OCI-LY7 (cell line): ENCODE results near the gene TMEM150C. TPM values are rescaled to one million over a fixed set of nuclear protein-coding genes. Genes with fewer than 3 reads are reported as not detected.
A peak's percentile ranks its signal among the peaks of the same experiment; 100 is the strongest.
"Not testable (repeated sequence)": the region's sequence is repeated elsewhere in the genome, so short reads cannot be mapped to it uniquely, and the experiment has no call there.

Source experiments
- BruUV-seq: library from RNA; stranded (reverse); fragments of 400-500 nt; replicated peaks from 2 replicates; lab custom pipeline; 2021; lab: Mats Ljungman, UMichigan
- CTCF ChIA-PET: fragments of 300-600 bp; sonication (Branson Sonifier 250); formaldehyde crosslinking; loops from one replicate; lab custom pipeline; 2022; ENCODE audit warnings: antibody characterized with exemption; ENCODE audit not compliant: unreplicated experiment; lab: Charles Lee
- POLR2A ChIA-PET: fragments of 300-600 bp; sonication (Branson Sonifier 250); formaldehyde crosslinking; loops from one replicate; lab custom pipeline; 2022; ENCODE audit warnings: antibody characterized with exemption; lab: Charles Lee
- DNase-seq: peaks from one replicate; pipeline ENCODE4 v3.0.0-alpha.2; 2015; ENCODE audit warnings: low spot score
- H2AFZ ChIP-seq: fragments of 200-600 bp; sonication (generic), shearing (Covaris generic); 2 replicates; pipeline ENCODE4 v1.6.1; 2014; ENCODE audit warnings: mild to moderate bottlenecking, antibody characterized with exemption, low read length, moderate library complexity
- H3K27ac ChIP-seq: fragments of 200-600 bp; sonication (generic); 2 replicates; pipeline ENCODE4 v1.5.1; 2014; ENCODE audit warnings: mixed run types, low read depth, mild to moderate bottlenecking, moderate library complexity, low read length, inconsistent platforms; ENCODE audit not compliant: poor library complexity, severe bottlenecking
- H3K36me3 ChIP-seq: fragments of 200-600 bp; sonication (generic); 2 replicates; pipeline ENCODE4 v1.6.1; 2014; ENCODE audit warnings: mild to moderate bottlenecking, antibody characterized with exemption, low read length, moderate library complexity, mixed read lengths; ENCODE audit not compliant: insufficient read depth
- H3K4me1 ChIP-seq: fragments of 200-600 bp; sonication (generic); 2 replicates; pipeline ENCODE4 v1.5.1; 2014; ENCODE audit warnings: mild to moderate bottlenecking, low read length; ENCODE audit not compliant: insufficient read depth, poor library complexity, severe bottlenecking
- H3K4me2 ChIP-seq: fragments of 200-600 bp; sonication (generic); 2 replicates; pipeline ENCODE4 v1.6.1; 2014; ENCODE audit warnings: mild to moderate bottlenecking, low read length
- H3K4me3 ChIP-seq: fragments of 200-600 bp; sonication (generic); 2 replicates; pipeline ENCODE4 v1.5.1; 2014; ENCODE audit warnings: mild to moderate bottlenecking, low read depth, low read length; ENCODE audit not compliant: poor library complexity, severe bottlenecking
- H3K79me2 ChIP-seq: fragments of 200-600 bp; sonication (generic); 2 replicates; pipeline ENCODE4 v1.6.1; 2016; ENCODE audit warnings: low read depth, mild to moderate bottlenecking, low read length, moderate library complexity, mixed read lengths; ENCODE audit not compliant: insufficient read depth
- H3K9me2 ChIP-seq: fragments of 200-600 bp; sonication (generic); 2 replicates; pipeline ENCODE4 v1.6.1; 2016; ENCODE audit warnings: mild to moderate bottlenecking, low read length, mixed read lengths; ENCODE audit not compliant: insufficient read depth
- H3K9me3 ChIP-seq: fragments of 200-600 bp; sonication (generic); 2 replicates; pipeline ENCODE4 v1.6.1; 2014; ENCODE audit warnings: mild to moderate bottlenecking, mixed run types, low read length, mixed read lengths
- H4K20me1 ChIP-seq: fragments of 200-600 bp; sonication (generic); 2 replicates; pipeline ENCODE4 v1.6.1; 2014; ENCODE audit warnings: mild to moderate bottlenecking, antibody characterized with exemption, low read length, moderate library complexity, mixed read lengths; ENCODE audit not compliant: insufficient read depth
- CTCF ChIP-seq: fragments of 200-600 bp; sonication (generic); conservative IDR thresholded peaks from 2 replicates; pipeline ENCODE4 v1.5.1; 2014; ENCODE audit warnings: mild to moderate bottlenecking, antibody characterized with exemption, low read length, moderate library complexity, mixed read lengths
- EZH2phosphoT487 ChIP-seq: fragments of 200-600 bp; sonication (generic); IDR thresholded peaks from 2 replicates; pipeline ENCODE4 v1.6.1; 2018; ENCODE audit warnings: low read depth, borderline replicate concordance, mild to moderate bottlenecking, mixed run types, antibody characterized with exemption, low read length, moderate library complexity, mixed read lengths
- intact Hi-C: fragments of 100-400 bp; cut with micrococcal nuclease; formaldehyde crosslinking; loops from one replicate; pipeline ENCODE4 v1.10.0; 2022; ENCODE audit not compliant: unreplicated experiment
- total RNA-seq, 2 experiments: library from RNA; depleted of rRNA in 1 of 2; stranded (reverse); fragments of >200 nt in 1 of 2; shearing (Covaris generic) in 1 of 2; gene quantifications; 2 replicates each; pipeline ENCODE4 v1.2.3, GENCODE V29; 2014 to 2022

TMEM150C gene
- total RNA-seq, 2 experiments from 2014 or later: not detected

- no TSS peak for BruUV-seq
- Histone ChIP-seq H3K4me3 (no peak overlapping the region), H3K4me2 (no peak overlapping the region), H3K36me3 (no peaks in the 10 kb centered on the region), H3K27ac (no peak overlapping the region), H3K79me2 (no peaks in the 10 kb centered on the region), H3K9me2 (no peaks in the 10 kb centered on the region), H2AFZ (no peak overlapping the region), H3K4me1 (no peaks in the 10 kb centered on the region), H3K9me3 (no peaks in the 10 kb centered on the region), H4K20me1 (no peaks in the 10 kb centered on the region)
- TF ChIP-seq CTCF (peak; percentile 40), EZH2phosphoT487 (no peak)
- POLR2A ChIA-PET: interaction anchor here (0.5 to 0.9 kb wide), 4 partner anchors 10 to 906 kb away, joined by 3 read pairs; no protein-coding TSS in a partner anchor
- intact Hi-C loops: no loop called here
- CTCF ChIA-PET: interaction anchor here (0.7 kb wide), 1 partner anchor 184 kb away, joined by 3 read pairs; no protein-coding TSS in a partner anchor
- peak; percentile 4 for DNase-seq
These were observed 6.5 kb downstream of the TMEM150C start for GRCh38 chr4:82555276-82555675.

DNA sequence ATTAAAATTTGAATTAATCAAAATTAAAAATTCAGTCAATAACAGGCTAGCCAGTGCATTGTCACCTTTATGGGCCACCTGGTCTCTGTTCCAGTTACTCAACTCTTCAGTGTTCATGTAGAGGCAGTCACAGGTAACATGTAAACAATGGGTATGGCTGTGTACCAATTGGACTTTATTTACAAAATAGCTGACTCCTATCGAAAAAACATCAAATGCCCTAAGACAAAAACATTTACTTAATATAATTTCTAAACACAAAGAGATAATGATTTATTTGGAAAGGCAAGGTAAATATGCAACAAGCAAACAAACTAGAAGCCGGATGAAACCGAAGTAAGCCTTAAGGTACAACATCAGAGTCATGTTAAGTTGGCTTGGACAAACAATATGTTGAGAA lies 8.8 kb downstream of the TMEM150C start:
- TF ChIP-seq EZH2phosphoT487: no peak
- no peak for TF ChIP-seq CTCF
- H3K4me1 ChIP-seq: no peaks in the 10 kb centered on the region

DNA sequence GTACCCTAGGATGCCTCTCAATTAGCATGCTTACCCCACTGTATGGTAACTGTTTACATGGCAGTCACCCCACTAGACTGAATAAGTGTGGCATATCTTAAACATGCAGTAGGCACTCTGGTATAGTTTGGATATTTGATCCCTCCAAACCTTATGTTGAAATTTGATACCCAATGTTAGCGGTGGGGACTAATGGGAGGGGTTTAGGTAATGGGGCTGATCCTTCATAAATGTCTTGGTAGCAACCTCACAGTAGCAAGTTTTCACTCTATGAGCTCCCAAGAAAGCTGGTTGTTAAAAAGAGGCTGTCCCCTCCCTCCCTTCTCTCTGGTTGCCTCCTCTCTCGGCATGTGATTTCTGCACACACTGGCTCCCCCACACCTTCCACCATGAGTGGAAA lies 10.1 kb downstream of the TMEM150C start:
- no peak overlapping the region for H3K4me2 ChIP-seq
- TF ChIP-seq EZH2phosphoT487 (no peak), CTCF (no peak)
- no TSS peak for BruUV-seq
- intact Hi-C loops: no loop called here
- H3K9me2 ChIP-seq: no peaks in the 10 kb centered on the region
- no peaks in the 10 kb centered on the region for H4K20me1 ChIP-seq
- no peaks in the 10 kb centered on the region for H3K4me1 ChIP-seq
- no peak overlapping the region for H3K27ac ChIP-seq
- H3K4me3 ChIP-seq: no peak overlapping the region
- no peak overlapping the region for H2AFZ ChIP-seq
- CTCF ChIA-PET: no interaction called here
- POLR2A ChIA-PET: no interaction called here
- H3K9me3 ChIP-seq: no peaks in the 10 kb centered on the region
- no peak for DNase-seq
- H3K36me3 ChIP-seq: no peaks in the 10 kb centered on the region
- no peaks in the 10 kb centered on the region for H3K79me2 ChIP-seq

More for the DNA sequence above, 8.8 kb downstream of the TMEM150C start:
- Histone ChIP-seq H3K27ac (no peak overlapping the region), H3K9me3 (no peaks in the 10 kb centered on the region), H4K20me1 (no peaks in the 10 kb centered on the region), H3K4me2 (no peak overlapping the region), H3K79me2 (no peaks in the 10 kb centered on the region), H3K9me2 (no peaks in the 10 kb centered on the region), H3K4me3 (no peak overlapping the region), H2AFZ (no peak overlapping the region), H3K36me3 (no peaks in the 10 kb centered on the region)
- no peak for DNase-seq
- CTCF ChIA-PET: no interaction called here
- intact Hi-C loops: no loop called here
- POLR2A ChIA-PET: no interaction called here
- BruUV-seq: no TSS peak

DNA sequence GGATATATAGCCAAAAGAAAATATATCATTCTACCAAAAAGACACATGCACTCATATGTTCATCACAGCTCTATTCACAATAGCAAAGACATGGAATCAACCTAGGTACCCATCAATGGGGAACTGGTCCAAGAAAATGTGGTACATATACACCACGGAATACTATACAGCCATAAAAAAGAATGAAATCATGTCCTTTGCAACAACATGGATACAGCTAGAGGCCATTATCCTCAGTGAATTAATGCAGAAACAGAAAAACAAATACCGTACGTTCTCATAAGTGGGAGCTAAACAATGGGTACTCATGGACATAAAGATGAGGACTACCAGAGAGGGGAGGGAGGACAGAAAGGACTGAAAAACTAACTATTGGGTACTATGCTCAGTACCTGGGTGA lies 13.9 kb downstream of the TMEM150C start:
- H3K9me3 ChIP-seq, H3K79me2 ChIP-seq, H3K27ac ChIP-seq, intact Hi-C loops, H3K4me2 ChIP-seq, BruUV-seq, H3K9me2 ChIP-seq, CTCF ChIA-PET, H2AFZ ChIP-seq, H4K20me1 ChIP-seq, H3K36me3 ChIP-seq, POLR2A ChIA-PET, DNase-seq, H3K4me3 ChIP-seq, H3K4me1 ChIP-seq: not testable (repeated sequence)
